OCI-LY3 (cell line): ENCODE data around the gene ZNF91.

Experiments used
- H2AFZ ChIP-seq: fragments of 200-600, 300-600 bp; shearing (Covaris generic); 2 replicates; pipeline ENCODE4 v1.6.0; 2014; ENCODE audit warnings: antibody characterized with exemption, low read depth, low read length
- H3K27ac ChIP-seq: fragments of 200-600, 300-600 bp; sonication (generic); 2 replicates; pipeline ENCODE4 v1.5.1; 2014; ENCODE audit warnings: mild to moderate bottlenecking, low read length, moderate library complexity, mixed read lengths
- H3K27me3 ChIP-seq: fragments of 200-600, 300-600 bp; sonication (generic); 2 replicates; pipeline ENCODE4 v1.6.1; 2014; ENCODE audit warnings: low read depth, low read length, mixed read lengths
- H3K36me3 ChIP-seq: fragments of 200-600, 300-600 bp; sonication (generic); replicated peaks from 2 replicates; pipeline ENCODE3; 2014; ENCODE audit warnings: low read depth, low read length, mixed read lengths
- H3K4me1 ChIP-seq: fragments of 300-600, 200-600 bp; sonication (generic); 2 replicates; pipeline ENCODE4 v1.6.1; 2014; ENCODE audit warnings: low read length, mixed read lengths
- H3K4me2 ChIP-seq: fragments of 200-600, 300-600 bp; sonication (generic); 2 replicates; pipeline ENCODE4 v1.6.1; 2014; ENCODE audit warnings: low read length, mixed read lengths
- H3K4me3 ChIP-seq: fragments of 300-600, 200-600 bp; sonication (generic); 2 replicates; pipeline ENCODE4 v1.5.1; 2014; ENCODE audit warnings: antibody characterized with exemption, mild to moderate bottlenecking, low read length, moderate library complexity
- H3K79me2 ChIP-seq: fragments of 300-600, 200-600 bp; shearing (Covaris generic); 2 replicates; pipeline ENCODE4 v1.6.1; 2014; ENCODE audit warnings: mild to moderate bottlenecking, low read length, mixed read lengths
- H3K9ac ChIP-seq: fragments of 300-600, 200-600 bp; shearing (Covaris generic); 2 replicates; pipeline ENCODE4 v1.6.0; 2014; ENCODE audit warnings: mild to moderate bottlenecking, low read length, moderate library complexity
- H3K9me3 ChIP-seq: fragments of 200-600, 300-600 bp; shearing (Covaris generic); 2 replicates; pipeline ENCODE4 v1.6.1; 2014; ENCODE audit warnings: low read length, mixed read lengths; ENCODE audit not compliant: insufficient read depth
- H4K20me1 ChIP-seq: fragments of 200-600, 300-600 bp; sonication (generic); 2 replicates; pipeline ENCODE4 v1.6.1; 2016; ENCODE audit warnings: low read length, mixed read lengths; ENCODE audit not compliant: insufficient read depth
- CTCF ChIP-seq: fragments of 200-600, 300-600 bp; sonication (generic); IDR thresholded peaks from 2 replicates; pipeline ENCODE4 v1.5.1; 2014; ENCODE audit warnings: antibody characterized with exemption, low read length, low read depth
- EZH2phosphoT487 ChIP-seq: fragments of 200-600 bp; shearing (Covaris generic); IDR thresholded peaks from 2 replicates; pipeline ENCODE4 v1.6.1; 2018; ENCODE audit warnings: antibody characterized with exemption, mixed run types, low read depth

ZNF91 gene

GRCh38 chr19:23312515-23312914, 82.8 kb downstream of the ZNF91 start:
- Histone ChIP-seq H3K4me3 (no peak overlapping the region), H3K4me2 (no peak overlapping the region), H3K4me1 (no peaks in the 10 kb centered on the region), H3K27ac (no peak overlapping the region), H4K20me1 (no peaks in the 10 kb centered on the region), H3K36me3 (no peaks in the 10 kb centered on the region), H3K9ac (no peak overlapping the region), H3K9me3 (no peaks in the 10 kb centered on the region), H2AFZ (no peak overlapping the region), H3K79me2 (no peaks in the 10 kb centered on the region), H3K27me3 (no peaks in the 10 kb centered on the region)
- TF ChIP-seq EZH2phosphoT487 (no peak), CTCF (no peak)

- H3K4me2 ChIP-seq = no peak overlapping the region
- H3K9ac ChIP-seq = no peak overlapping the region
- H2AFZ ChIP-seq = no peak overlapping the region
- no peaks in the 10 kb centered on the region for H3K36me3 ChIP-seq
- no peaks in the 10 kb centered on the region for H4K20me1 ChIP-seq
- H3K4me3 ChIP-seq = no peak overlapping the region
- H3K79me2 ChIP-seq = no peaks in the 10 kb centered on the region
- H3K4me1 ChIP-seq = no peaks in the 10 kb centered on the region
- H3K27me3 ChIP-seq = no peaks in the 10 kb centered on the region
- H3K27ac ChIP-seq = no peak overlapping the region
- no peaks in the 10 kb centered on the region for H3K9me3 ChIP-seq
- TF ChIP-seq EZH2phosphoT487 (no peak), CTCF (no peak)
These were observed 83.7 kb downstream of the ZNF91 start for GRCh38 chr19:23311551-23311950.

GRCh38 chr19:23310729-23311211, 84.5 kb downstream of the ZNF91 start:
- no peak overlapping the region for H3K4me2 ChIP-seq
- H3K4me3 ChIP-seq = no peak overlapping the region
- H4K20me1 ChIP-seq = no peaks in the 10 kb centered on the region
- H3K4me1 ChIP-seq = no peaks in the 10 kb centered on the region
- TF ChIP-seq EZH2phosphoT487 (no peak), CTCF (no peak)
- H3K79me2 ChIP-seq = no peaks in the 10 kb centered on the region
- no peak overlapping the region for H3K27ac ChIP-seq
- no peaks in the 10 kb centered on the region for H3K27me3 ChIP-seq
- no peaks in the 10 kb centered on the region for H3K36me3 ChIP-seq
- no peak overlapping the region for H2AFZ ChIP-seq
- no peak overlapping the region for H3K9ac ChIP-seq
- H3K9me3 ChIP-seq = no peaks in the 10 kb centered on the region

GRCh38 chr19:23309926-23310325, 85.3 kb downstream of the ZNF91 start:
- Histone ChIP-seq H4K20me1 (no peaks in the 10 kb centered on the region), H3K27me3 (no peaks in the 10 kb centered on the region), H3K9ac (no peak overlapping the region), H3K27ac (no peak overlapping the region), H3K79me2 (no peaks in the 10 kb centered on the region), H3K36me3 (no peaks in the 10 kb centered on the region), H3K4me3 (no peak overlapping the region), H3K4me2 (no peak overlapping the region), H3K4me1 (no peaks in the 10 kb centered on the region), H3K9me3 (0 out of 2 replicates have a peak, but pooled peaks cover under 1% of the 10 kb centered on the region), H2AFZ (no peak overlapping the region)
- TF ChIP-seq CTCF (no peak), EZH2phosphoT487 (no peak)
